Measurements from ENCODE around the gene BMPR1B. TPM values are rescaled to one million over a fixed set of nuclear protein-coding genes. Genes with fewer than 3 reads are reported as not detected.
A peak's percentile ranks its signal among the peaks of the same experiment; 100 is the strongest.

The BMPR1B gene
- total RNA-seq, 6 experiments from 2014 or later: 0.31 to 1.6 (median 0.62) TPM

- DNase-seq: no peak
Measured at GRCh38 chr4:95092766-95093165, 335.0 kb downstream of the BMPR1B start.

GRCh38 chr4:95093460-95093859 lies 335.7 kb downstream of the BMPR1B start:
- Histone ChIP-seq H3K4me3 (no peak overlapping the region), H3K4me1 (no peaks in the 10 kb centered on the region), H3K27ac (no peak overlapping the region), H3K27me3 (no peaks in the 10 kb centered on the region), H3K36me3 (no peaks in the 10 kb centered on the region), H3K9me3 (no peaks in the 10 kb centered on the region)
- ATAC-seq (no peak), DNase-seq (no peak)
- no peak for TF ChIP-seq POLR2A (IDR thresholded peaks at IDR 0.05)
- no peak for TF ChIP-seq CTCF (IDR thresholded peaks at IDR 0.05)
- intact Hi-C loops (cut with DNase I): no loop called here
- 91% methylated on average over 2 of the region's 2 CpGs for WGBS (ENCODE audit: insufficient coverage, low coverage, low lambda C conversion rate, missing lambda C conversion rate)

More at GRCh38 chr4:95092766-95093165, 335.0 kb downstream of the BMPR1B start:
- no peaks in the 10 kb centered on the region for H3K27me3 ChIP-seq
- no peak for TF ChIP-seq POLR2A (IDR thresholded peaks at IDR 0.05)
- no peak for TF ChIP-seq CTCF (IDR thresholded peaks at IDR 0.05)
- H3K9me3 ChIP-seq: no peaks in the 10 kb centered on the region
- H3K4me3 ChIP-seq: no peak overlapping the region
- no peak for ATAC-seq
- H3K4me1 ChIP-seq: no peaks in the 10 kb centered on the region
- intact Hi-C loops (cut with DNase I): no loop called here
- H3K27ac ChIP-seq: no peak overlapping the region
- no peaks in the 10 kb centered on the region for H3K36me3 ChIP-seq
- WGBS (ENCODE audit: insufficient coverage, low coverage, low lambda C conversion rate, missing lambda C conversion rate): 11% methylated on average over 3 of the region's 3 CpGs

- no peak overlapping the region for H3K4me3 ChIP-seq
- H3K27me3 ChIP-seq: no peaks in the 10 kb centered on the region
- H3K27ac ChIP-seq: no peak overlapping the region
- 53% methylated on average over 8 of the region's 8 CpGs for WGBS (ENCODE audit: insufficient coverage, low coverage, low lambda C conversion rate, missing lambda C conversion rate)
- H3K36me3 ChIP-seq: no peaks in the 10 kb centered on the region
- DNase-seq (no peak), ATAC-seq (no peak)
- no peaks in the 10 kb centered on the region for H3K9me3 ChIP-seq
- intact Hi-C loops (cut with DNase I): no loop called here
- TF ChIP-seq POLR2A (IDR thresholded peaks at IDR 0.05) (no peak), CTCF (IDR thresholded peaks at IDR 0.05) (no peak)
- no peaks in the 10 kb centered on the region for H3K4me1 ChIP-seq
Measured at GRCh38 chr4:95093936-95094929, 336.5 kb downstream of the BMPR1B start.

GRCh38 chr4:95095348-95095974 lies 337.7 kb downstream of the BMPR1B start:
- H3K4me3 ChIP-seq: no peak overlapping the region
- 8% methylated on average over 1 of the region's 1 CpG for WGBS (ENCODE audit: insufficient coverage, low coverage, low lambda C conversion rate, missing lambda C conversion rate)

More at GRCh38 chr4:95095348-95095974, 337.7 kb downstream of the BMPR1B start:
- no peak for DNase-seq
- intact Hi-C loops (cut with DNase I): no loop called here
- no peaks in the 10 kb centered on the region for H3K4me1 ChIP-seq
- no peaks in the 10 kb centered on the region for H3K9me3 ChIP-seq
- H3K27me3 ChIP-seq: no peaks in the 10 kb centered on the region
- H3K36me3 ChIP-seq: no peaks in the 10 kb centered on the region
- peak; percentile 35 to 78 (median 64) for ATAC-seq
- no peak for TF ChIP-seq POLR2A (IDR thresholded peaks at IDR 0.05)
- peak; percentile 21 to 61 (median 39) for TF ChIP-seq CTCF (IDR thresholded peaks at IDR 0.05)
- H3K27ac ChIP-seq: no peak overlapping the region

Measured in right lobe of liver (tissue), 6 donors.